Sigmoid colon (tissue), 7 donors: ENCODE data around the gene DOCK3. TPM values are rescaled to one million over a fixed set of nuclear protein-coding genes. Genes with fewer than 3 reads are reported as not detected.
A peak's percentile ranks its signal among the peaks of the same experiment; 100 is the strongest.

ENCODE experiments used
- DNase-seq: peaks from one replicate; pipeline ENCODE4 v3.0.0-alpha.2; 2019
- H3K27ac ChIP-seq, 4 donors: fragments of 200-600 bp; sonication (generic); one replicate each; pipeline ENCODE4 v1.5.1; 2016 to 2019; ENCODE audit warnings: mild to moderate bottlenecking in 1 of 4
- H3K27me3 ChIP-seq, 3 donors: fragments of 200-600 bp; sonication (generic); one replicate each; pipeline ENCODE4 v1.5.1; 2019; ENCODE audit warnings: mild to moderate bottlenecking in 1 of 3
- H3K36me3 ChIP-seq, 4 donors: fragments of 200-600 bp; sonication (generic); one replicate each; pipeline ENCODE4 v1.5.1; 2016 to 2019
- H3K4me1 ChIP-seq, 4 donors: fragments of 200-600 bp; sonication (generic); one replicate each; pipeline ENCODE4 v1.5.1; 2017 to 2019
- H3K4me3 ChIP-seq, 4 donors: fragments of 200-600 bp; sonication (generic); one replicate each; pipeline ENCODE4 v1.5.1; 2017 to 2019; ENCODE audit warnings: mild to moderate bottlenecking in 2 of 4, moderate library complexity in 1 of 4
- H3K9me3 ChIP-seq, 4 donors: fragments of 200-600 bp in 3 of 4; sonication (generic) in 3 of 4; one replicate each; pipeline versions ENCODE4 v1.5.1 to v1.6.1; 2013 to 2019
- EP300 ChIP-seq, 4 donors: sonication (generic); formaldehyde crosslinking; IDR thresholded peaks; one replicate each; pipeline ENCODE4 v1.6.1; 2017; ENCODE audit warnings: antibody characterized with exemption in 4 of 4
- POLR2A ChIP-seq, 2 donors: fragments of 450-650 bp; IDR thresholded peaks; one replicate each; pipeline ENCODE4 v1.6.1; 2016; ENCODE audit warnings: antibody characterized with exemption in 2 of 2, mild to moderate bottlenecking in 2 of 2, moderate library complexity in 2 of 2
- POLR2AphosphoS5 ChIP-seq, 4 donors: sonication (generic); formaldehyde crosslinking; IDR thresholded peaks; one replicate each; pipeline ENCODE4 v1.6.1; 2017; ENCODE audit warnings: antibody characterized with exemption in 4 of 4
- WGBS, 2 donors: extraction: QIAGEN DNeasy Blood & Tissue Kit; methylation state at CpG; one replicate each; pipeline ENCODE4 v1.1.7; 2013; 5-methylcytosine and 5-hydroxymethylcytosine counted together
- intact Hi-C: fragments of 100-400 bp; cut with DNase I; formaldehyde crosslinking; loops from one replicate; pipeline ENCODE4 v1.15.1; 2023
- polyA plus RNA-seq, 3 donors: library from polyadenylated mRNA; stranded (reverse); fragments of 200-250 nt; gene quantifications; one replicate each; pipeline ENCODE4 v1.2.3, GENCODE V29; 2013
- total RNA-seq, 4 donors: library from RNA; depleted of rRNA; stranded (reverse); fragments of >200 nt; gene quantifications; one replicate each; pipeline ENCODE4 v1.1.0, GENCODE V29; 2016
- TF ChIP-seq, protein P1 (sequence below), 4 experiments: fragments of 450-650 bp in 3 of 4; fragments of 200-600 bp in 1 of 4; IDR thresholded peaks; one replicate each; pipeline ENCODE4 v1.5.1; 2016 to 2019; ENCODE audit warnings: antibody characterized with exemption in 4 of 4, mild to moderate bottlenecking in 3 of 4, moderate library complexity in 2 of 4
- donor health status: healthy with polysubstance abuse.
- donor health status: Bipolar disorder and iron deficiency.
- donor health status: healthy.

DOCK3 gene
- total and polyA plus RNA-seq, 7 donors, result 0.25 to 4.4 (median 3.3) TPM; not detected in 2

DNA sequence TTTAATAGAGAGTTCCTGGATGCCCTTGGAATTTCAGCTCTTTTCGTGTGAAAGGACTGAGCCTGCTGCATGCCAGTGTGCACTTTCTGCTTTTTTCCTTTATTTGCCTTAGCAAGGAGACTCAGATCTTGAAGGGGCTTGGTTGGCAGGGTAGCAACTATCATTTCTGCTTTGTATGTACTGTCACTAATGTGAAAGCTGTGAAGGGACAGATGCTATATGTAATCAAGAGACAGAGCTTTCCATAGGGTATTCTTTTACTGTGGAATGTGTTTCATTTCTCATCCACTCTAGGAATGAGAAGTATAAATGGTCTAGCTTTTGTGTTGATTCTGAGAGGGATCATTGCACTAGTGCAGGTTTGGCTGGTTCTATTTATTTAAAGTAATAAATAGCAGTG is 377.8 kb downstream of the DOCK3 start:
- TF ChIP-seq POLR2AphosphoS5 (IDR thresholded peaks at IDR 0.05) (no peak), EP300 (IDR thresholded peaks at IDR 0.05) (no peak), POLR2A (IDR thresholded peaks at IDR 0.05) (no peak)
- TF ChIP-seq, protein P1, sequence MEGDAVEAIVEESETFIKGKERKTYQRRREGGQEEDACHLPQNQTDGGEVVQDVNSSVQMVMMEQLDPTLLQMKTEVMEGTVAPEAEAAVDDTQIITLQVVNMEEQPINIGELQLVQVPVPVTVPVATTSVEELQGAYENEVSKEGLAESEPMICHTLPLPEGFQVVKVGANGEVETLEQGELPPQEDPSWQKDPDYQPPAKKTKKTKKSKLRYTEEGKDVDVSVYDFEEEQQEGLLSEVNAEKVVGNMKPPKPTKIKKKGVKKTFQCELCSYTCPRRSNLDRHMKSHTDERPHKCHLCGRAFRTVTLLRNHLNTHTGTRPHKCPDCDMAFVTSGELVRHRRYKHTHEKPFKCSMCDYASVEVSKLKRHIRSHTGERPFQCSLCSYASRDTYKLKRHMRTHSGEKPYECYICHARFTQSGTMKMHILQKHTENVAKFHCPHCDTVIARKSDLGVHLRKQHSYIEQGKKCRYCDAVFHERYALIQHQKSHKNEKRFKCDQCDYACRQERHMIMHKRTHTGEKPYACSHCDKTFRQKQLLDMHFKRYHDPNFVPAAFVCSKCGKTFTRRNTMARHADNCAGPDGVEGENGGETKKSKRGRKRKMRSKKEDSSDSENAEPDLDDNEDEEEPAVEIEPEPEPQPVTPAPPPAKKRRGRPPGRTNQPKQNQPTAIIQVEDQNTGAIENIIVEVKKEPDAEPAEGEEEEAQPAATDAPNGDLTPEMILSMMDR (IDR thresholded peaks at IDR 0.05), result no peak
- WGBS, 2 donors, result 74 to 85% methylated on average over 1 of the region's 1 CpG
- H3K27ac ChIP-seq, result no peak overlapping the region

DNA sequence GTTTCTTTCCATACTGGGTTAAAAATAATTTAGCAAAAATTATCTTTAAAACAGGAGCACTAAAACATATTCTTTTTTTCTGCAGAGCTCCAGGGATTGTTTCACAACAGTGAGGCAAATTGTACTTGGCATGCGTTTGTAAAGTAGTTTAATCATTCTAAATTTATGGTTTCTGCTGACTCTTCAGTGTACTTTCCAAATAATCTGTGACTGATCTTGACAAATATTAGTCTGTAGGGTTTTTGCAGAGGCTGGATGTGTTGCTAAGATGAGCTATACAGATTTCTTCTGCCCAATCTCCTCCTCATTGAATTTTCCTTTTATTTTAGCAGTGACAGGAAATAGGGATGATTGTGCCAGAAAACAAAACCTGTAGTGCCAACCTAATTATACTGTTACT is 382.4 kb downstream of the DOCK3 start:
- Histone ChIP-seq H3K4me1 (peaks cover 0 to 27% (median 3%) of the 10 kb centered on the region in 4 donors), H3K27me3 (no peaks in the 10 kb centered on the region), H3K9me3 (no peaks in the 10 kb centered on the region), H3K4me3 (no peak overlapping the region), H3K36me3 (no peaks in the 10 kb centered on the region), H3K27ac (no peak overlapping the region)
- intact Hi-C loops, result no loop called here
- WGBS, 2 donors, result 11 to 56% methylated on average over 1 of the region's 1 CpG
- no peak for DNase-seq
- TF ChIP-seq, protein P1 (IDR thresholded peaks at IDR 0.05), result no peak
- no peak for TF ChIP-seq POLR2AphosphoS5 (IDR thresholded peaks at IDR 0.05)
- no peak for TF ChIP-seq POLR2A (IDR thresholded peaks at IDR 0.05)
- TF ChIP-seq EP300 (IDR thresholded peaks at IDR 0.05), result no peak

More for the DNA sequence above, 377.8 kb downstream of the DOCK3 start:
- no peaks in the 10 kb centered on the region for H3K36me3 ChIP-seq
- no peak for DNase-seq
- no peaks in the 10 kb centered on the region for H3K9me3 ChIP-seq
- intact Hi-C loops, result no loop called here
- no peak overlapping the region for H3K4me3 ChIP-seq
- peaks cover 0 to 22% (median 3%) of the 10 kb centered on the region in 4 donors for H3K4me1 ChIP-seq
- H3K27me3 ChIP-seq, result no peaks in the 10 kb centered on the region

DNA sequence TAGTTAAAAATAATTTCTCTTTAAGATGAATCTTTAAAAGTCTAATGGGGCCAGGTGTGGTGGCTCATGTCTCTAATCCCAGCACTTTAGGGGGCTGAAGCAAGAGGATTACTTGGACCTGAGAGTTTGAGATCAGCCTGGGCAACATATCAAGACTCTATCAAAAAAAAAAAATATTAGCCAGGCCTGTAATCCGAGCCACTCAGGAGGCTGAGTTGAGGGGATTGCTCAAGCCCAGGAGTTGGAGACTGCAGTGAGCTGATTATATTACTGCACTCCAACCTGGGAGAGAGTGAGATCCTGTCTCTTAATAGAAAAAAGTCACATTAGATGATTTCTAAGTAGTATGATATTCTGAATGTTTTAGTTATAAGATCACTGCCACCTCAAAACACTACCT is 388.3 kb downstream of the DOCK3 start:
- Histone ChIP-seq H3K9me3 (no peaks in the 10 kb centered on the region), H3K27me3 (no peaks in the 10 kb centered on the region), H3K27ac (peak overlapping the region in 1 of 4 donors; percentile 17), H3K4me3 (no peak overlapping the region), H3K36me3 (no peaks in the 10 kb centered on the region), H3K4me1 (peaks cover 0 to 18% (median 16%) of the 10 kb centered on the region in 4 donors)
- no peak for DNase-seq
- WGBS, 2 donors, result 72% methylated on average over 1 of the region's 1 CpG
- intact Hi-C loops, result no loop called here
- no peak for TF ChIP-seq POLR2A (IDR thresholded peaks at IDR 0.05)
- TF ChIP-seq, protein P1 (IDR thresholded peaks at IDR 0.05), result no peak
- TF ChIP-seq EP300 (IDR thresholded peaks at IDR 0.05), result no peak
- TF ChIP-seq POLR2AphosphoS5 (IDR thresholded peaks at IDR 0.05), result no peak

DNA sequence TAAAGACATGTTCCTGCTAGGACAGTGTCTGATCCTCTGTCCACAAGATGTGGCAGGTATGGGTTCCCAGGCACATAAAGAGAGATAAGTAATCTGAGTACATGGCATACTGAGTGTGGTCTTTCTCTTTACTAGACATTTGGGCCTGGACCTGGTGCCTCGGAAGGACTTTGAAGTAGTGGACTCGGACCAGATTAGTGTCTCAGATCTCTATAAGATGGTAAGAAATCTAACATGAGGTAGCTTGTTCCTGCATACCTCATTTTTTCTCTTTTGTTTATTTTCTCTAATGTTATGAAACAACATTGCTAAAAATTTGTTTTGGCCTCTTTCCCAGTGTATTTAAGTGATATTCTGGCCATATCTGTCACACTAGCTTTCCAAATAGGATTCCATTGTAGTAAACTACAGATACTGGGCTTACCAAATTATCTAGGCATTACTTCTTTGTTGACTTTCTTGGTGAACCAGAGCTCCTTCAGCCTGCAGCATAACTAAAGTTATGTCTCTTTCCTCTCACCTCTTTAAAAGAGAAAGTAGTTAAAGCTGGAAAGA is 400.6 kb downstream of the DOCK3 start:
- no peaks in the 10 kb centered on the region for H3K4me1 ChIP-seq
- 95 to 96% methylated on average over 2 of the region's 2 CpGs for WGBS, 2 donors
- no peak overlapping the region for H3K4me3 ChIP-seq
- H3K27me3 ChIP-seq, result no peaks in the 10 kb centered on the region
- intact Hi-C loops, result no loop called here
- no peak overlapping the region for H3K27ac ChIP-seq
- TF ChIP-seq POLR2AphosphoS5 (IDR thresholded peaks at IDR 0.05), result no peak
- TF ChIP-seq POLR2A (IDR thresholded peaks at IDR 0.05), result no peak
- TF ChIP-seq EP300 (IDR thresholded peaks at IDR 0.05), result no peak
- TF ChIP-seq, protein P1 (IDR thresholded peaks at IDR 0.05), result no peak
- no peaks in the 10 kb centered on the region for H3K9me3 ChIP-seq
- H3K36me3 ChIP-seq, result no peaks in the 10 kb centered on the region
- no peak for DNase-seq

DNA sequence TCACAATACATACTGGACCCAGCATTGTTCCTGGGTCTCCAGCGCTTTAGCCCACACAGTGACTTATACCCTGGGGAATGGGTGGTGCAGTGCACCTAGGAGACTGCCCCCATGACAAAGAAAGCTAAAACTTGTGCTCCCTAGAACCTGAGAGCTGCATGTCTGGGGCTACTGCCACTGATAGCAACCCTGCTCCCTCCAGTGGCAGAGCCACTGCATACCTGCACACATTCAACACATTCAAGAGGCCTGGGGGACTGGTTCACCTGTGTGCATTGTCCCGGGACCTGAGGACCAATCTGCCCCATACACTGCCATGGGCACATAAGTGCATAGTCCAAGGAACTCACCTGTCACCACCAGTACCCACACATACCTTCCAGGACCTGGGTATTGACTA is 407.6 kb downstream of the DOCK3 start:
- TF ChIP-seq POLR2AphosphoS5 (IDR thresholded peaks at IDR 0.05) (no peak), EP300 (IDR thresholded peaks at IDR 0.05) (no peak), POLR2A (IDR thresholded peaks at IDR 0.05) (no peak)
- DNase-seq, result no peak
- Histone ChIP-seq H3K27me3 (no peaks in the 10 kb centered on the region), H3K9me3 (peaks cover 0 to 10% (median 2%) of the 10 kb centered on the region in 4 donors), H3K4me1 (no peaks in the 10 kb centered on the region), H3K4me3 (no peak overlapping the region), H3K27ac (no peak overlapping the region), H3K36me3 (no peaks in the 10 kb centered on the region)
- WGBS, 2 donors, result 88 to 91% methylated on average over 2 of the region's 2 CpGs
- intact Hi-C loops, result no loop called here
